SK-N-MC (cell line): ENCODE results near the gene SLC25A15.

ENCODE experiments used
- EZH2 ChIP-seq: fragments of 200-600 bp; sonication (generic); IDR thresholded peaks from one replicate; pipeline ENCODE4 v1.6.1; 2017; ENCODE audit warnings: antibody characterized with exemption
- POLR2AphosphoS5 ChIP-seq: IDR thresholded peaks from 2 replicates; pipeline ENCODE4 v1.6.1; 2012; ENCODE audit warnings: mild to moderate bottlenecking, low read depth, low read length, borderline replicate concordance

DNA sequence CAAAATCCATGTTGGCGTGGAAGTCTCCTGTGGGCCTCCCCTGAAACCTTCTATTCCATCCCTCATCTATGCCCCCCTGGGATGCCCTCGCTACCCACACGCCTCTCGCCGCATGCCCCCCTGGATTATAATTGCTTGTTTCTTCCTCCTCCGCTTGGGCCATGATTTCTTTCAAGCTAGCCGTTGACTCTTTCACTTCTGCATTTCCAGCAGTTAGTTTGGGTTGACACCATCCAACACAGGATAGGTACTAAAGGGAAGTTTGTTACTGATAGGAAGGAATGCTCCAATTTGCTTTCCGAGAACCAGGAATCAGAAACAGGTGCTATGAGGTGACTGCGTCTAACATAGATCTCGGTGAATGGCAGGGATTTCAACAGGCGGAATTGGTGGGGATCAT lies 7.7 kb upstream of the SLC25A15 start:
- TF ChIP-seq POLR2AphosphoS5 (no peak), EZH2 (no peak)
